HT-29 (cell line): ENCODE measurements around the gene TOR1A. TPM values are rescaled to one million over a fixed set of nuclear protein-coding genes. Genes with fewer than 3 reads are reported as not detected.

Experiments used
- DNase-seq: peaks from one replicate; pipeline ENCODE4 v3.0.0-alpha.2; 2015; ENCODE audit warnings: low spot score
- total RNA-seq: library from RNA; depleted of rRNA; stranded (reverse); fragments of >200 nt; shearing (Covaris generic); gene quantifications from 2 replicates; pipeline ENCODE4 v1.2.3, GENCODE V29; 2014

The TOR1A gene
- total RNA-seq, 1 experiment from 2014 or later, result 25.2 TPM

DNA sequence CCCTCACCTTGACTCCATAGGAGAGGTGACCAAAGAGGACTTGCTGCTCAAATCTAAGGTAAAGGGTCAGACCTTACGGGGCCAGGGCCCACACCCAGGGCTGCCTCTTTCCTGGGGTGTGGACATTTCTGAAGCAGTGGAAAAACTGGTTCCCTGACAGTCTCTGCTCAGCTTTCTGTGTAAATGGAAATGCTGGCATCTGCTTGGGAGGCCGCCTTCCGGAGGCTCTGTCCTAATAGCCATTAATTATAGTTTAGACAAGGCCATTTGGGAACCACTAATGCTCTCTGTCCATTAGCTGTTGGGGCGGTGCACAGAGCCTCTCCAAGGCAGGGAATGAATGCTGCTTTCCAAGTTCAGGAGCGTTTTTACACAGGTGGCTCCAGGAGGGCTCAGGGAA, 28.6 kb upstream of the TOR1A start:
- no peak for DNase-seq

DNA sequence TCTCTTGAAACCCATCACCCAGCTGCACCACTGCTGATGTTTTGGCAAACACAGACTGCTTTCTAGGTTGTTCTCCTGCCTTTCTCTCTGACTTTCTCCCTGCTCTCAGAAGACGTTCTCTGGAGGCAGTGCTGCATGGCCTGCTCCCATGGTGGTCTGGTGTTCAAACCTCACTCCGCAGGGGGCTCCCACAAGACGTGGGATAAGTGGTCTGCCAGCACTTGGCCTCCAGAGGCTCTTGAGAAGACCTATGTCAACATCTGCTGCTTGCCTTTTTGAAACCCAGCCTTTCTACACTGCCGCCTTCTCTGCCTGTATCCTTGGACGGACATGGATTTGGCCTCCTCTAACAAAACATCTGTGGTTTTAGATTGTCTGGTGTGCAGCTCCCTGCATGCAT, 27.9 kb upstream of the TOR1A start:
- no peak for DNase-seq

DNA sequence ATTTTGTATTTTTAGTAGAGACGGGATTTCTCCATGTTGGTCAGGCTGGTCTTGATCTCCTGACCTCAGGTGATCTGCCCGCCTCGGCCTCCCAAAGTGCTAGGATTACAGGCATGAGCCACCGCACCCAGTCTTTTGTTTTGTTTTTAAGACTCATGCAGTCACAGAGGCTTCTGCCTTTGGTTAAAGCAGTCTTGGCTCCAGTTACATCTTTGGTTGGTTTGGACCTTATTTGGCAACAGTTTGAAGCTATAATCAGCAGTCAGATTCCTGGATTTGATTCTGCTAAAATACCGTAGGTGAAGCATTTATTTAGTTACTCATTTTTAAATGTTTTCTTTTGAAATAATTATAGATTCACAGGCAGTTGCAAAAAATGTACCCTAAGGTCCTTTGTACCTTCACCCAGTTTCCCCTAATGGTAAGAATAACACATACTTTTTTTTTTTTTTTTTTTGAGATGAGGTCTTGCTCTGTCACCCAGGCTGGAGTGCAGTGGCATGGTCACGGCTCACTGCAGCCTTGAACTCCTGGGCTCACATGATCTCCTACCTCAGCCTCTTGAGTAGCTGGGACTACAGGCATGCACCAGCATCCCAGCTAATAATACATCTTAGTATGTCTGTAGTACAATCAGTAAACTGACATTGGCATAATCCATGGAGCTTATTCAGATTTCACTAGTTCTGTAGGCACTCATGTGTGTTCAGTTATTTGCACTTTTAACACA, 27.1 kb upstream of the TOR1A start:
- no peak for DNase-seq

DNA sequence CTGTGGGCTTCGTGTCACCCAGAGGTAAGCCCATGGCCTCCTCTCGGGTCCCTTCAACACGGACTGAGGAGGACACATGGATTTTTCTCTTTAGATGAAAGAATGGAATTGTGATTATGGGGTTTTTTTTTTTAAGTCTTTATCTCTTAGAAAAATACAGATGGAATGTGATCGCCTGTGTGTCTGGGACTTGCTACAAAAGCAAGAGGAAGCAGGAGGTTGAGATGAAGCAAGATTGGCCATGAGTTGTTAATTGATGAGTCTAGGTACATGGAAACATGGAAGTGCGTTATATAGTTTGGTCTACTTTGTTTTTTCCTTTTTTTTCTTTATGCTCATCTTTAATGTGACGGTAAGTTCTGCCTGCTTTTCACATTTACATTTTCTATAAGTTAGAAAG, 26.0 kb upstream of the TOR1A start:
- no peak for DNase-seq

DNA sequence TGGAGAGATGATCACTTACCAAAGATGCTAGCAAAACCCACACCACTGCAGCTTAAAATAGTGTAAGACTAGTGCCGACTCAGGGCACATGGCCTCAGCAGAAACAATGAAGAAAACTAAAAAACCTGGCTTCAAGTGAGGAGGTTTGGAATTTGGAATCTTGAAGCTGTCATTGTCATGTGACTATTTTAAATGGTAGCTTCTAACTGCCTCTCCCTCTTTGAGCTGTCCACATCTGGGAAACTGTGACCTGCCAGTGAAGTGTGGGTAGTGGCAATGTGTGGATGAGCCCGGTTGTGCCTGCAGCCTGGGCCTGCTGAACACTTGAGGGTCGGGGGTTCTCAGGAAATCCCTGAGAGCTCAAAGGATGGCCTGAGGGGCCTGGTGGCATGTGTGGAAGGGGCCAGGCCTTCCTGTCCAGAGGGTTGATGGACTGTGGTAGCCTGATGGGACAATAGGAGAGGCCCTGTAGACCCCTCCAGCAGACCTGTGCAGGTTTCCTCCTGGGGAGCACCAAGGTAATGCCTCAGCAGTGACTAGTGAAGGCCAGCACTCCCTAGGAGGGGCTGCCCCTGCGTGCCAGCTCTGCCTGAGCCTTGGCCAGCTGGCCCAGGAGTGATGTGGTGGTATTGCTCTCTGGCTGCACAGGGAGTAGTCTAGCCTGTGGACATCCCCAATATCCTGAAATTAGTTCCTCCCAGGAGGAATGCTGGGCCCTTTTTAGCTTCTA, 24.9 kb upstream of the TOR1A start:
- DNase-seq, result no peak

DNA sequence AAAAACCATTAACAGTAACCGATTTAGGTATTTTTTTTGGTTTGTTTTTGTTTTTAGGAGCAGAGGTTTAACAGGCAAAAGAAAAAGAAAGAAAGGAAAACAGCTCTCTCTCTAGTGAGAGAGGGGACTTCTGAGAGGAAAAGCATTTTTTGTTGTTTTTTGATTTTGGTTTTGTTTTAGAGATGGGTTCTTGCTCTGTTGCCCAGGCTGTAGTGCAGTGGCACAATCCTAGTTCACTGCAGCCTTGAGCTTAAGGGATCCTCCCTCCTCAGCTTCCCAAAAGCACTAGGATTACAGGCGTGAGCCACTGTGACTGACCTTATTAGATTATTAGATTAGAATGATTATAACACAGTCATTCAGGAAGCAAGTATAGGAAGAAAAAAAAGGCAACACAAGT, 21.4 kb upstream of the TOR1A start:
- DNase-seq, result no peak

DNA sequence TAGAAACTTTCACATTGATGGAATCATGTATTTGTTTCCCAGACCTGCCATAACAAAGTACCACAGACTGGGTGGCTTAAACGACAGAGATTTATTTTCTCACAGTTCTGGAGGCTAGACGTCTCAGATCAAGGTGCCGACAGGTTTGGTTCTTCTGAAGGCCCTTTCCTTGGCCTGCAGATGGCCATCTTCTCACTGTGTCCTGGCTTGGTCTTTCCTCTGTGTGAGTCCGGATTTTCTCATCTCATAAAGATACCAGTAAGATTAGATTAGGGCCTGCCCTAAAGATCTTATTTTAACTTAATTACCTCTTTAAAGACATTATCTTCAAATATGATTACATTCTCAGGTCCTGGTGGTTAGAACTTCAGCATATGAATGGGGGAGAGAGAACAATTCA, 17.1 kb upstream of the TOR1A start:
- no peak for DNase-seq

DNA sequence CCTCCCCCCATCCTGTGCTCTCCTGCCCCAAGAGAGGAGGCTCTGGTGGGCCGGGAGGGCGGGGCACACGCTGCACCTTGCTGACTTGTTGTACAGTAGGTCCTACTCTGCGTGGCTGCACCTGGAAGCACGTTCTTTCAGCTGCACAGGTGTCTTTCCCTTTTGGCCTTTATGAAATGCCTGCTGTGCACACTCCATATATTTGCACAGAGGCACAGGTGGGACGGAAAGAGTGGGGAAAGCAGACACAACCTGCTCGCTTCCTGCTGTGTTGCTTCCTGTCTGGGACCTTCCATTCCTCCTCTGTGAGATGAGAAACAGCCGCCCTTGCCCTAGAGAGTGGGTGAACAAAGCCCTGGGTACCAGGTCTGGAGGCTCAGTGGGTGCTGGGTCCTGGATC, 16.1 kb upstream of the TOR1A start:
- no peak for DNase-seq

DNA sequence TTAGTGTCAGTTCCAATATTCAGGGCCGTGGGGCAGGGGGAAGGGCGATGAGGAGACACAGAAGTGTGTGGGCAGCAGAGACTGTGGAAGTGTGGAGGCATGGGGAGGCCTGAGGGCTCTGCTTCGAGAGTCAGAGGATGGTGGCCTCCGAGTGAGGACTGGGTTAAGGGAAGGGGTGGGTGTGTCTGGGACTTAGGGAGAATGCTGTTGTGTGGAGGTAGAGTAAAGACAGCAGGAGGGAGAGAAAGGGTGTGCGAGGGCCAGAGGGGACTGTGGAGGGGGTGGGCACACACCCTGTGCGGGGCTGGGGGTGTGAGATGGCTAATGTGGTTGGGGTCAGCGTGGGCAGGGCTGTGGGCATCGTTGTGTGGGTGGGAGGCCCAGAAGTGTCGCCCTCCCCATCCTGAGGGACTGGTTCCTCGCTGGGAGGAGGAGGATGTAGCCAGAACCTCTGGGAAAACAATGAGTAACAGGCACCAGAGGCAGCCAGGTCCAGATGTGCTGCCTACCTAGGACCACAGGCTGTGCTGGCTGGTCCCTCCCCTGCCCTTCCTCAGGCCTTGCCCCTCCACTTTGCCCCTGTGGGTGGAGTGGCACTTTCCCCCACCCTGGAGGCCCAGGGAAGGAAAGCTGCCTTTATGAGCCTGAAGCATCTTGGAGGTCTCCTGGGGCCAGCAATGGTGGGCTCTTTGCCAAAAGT, 15.5 kb upstream of the TOR1A start:
- DNase-seq, result no peak

DNA sequence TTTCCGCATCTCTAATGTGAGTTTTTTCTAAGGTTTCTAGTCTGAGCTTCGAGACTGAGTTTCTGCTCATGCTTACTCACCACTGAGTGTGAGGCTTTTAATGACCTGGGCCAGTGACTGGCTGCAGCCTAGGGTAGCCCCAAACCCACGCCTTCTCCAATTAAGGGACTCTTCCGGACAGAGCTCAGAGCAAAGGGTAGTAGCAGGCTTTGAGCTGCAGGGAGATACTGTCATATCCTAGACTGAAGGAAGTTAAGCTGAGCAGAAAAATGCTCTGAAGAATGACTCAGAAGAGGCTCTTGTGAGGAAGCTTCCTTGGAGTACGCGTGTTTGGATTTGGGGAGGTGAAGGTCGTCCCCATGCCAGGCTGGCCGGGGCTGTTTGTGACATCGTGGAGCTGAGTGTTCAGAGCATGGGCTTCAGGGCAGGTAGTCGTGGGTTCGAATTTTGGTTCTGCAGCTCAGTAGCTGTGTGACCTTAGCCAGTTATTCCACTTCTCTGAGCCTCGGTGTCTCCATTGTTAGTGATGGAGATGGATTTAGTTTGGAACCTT, 14.8 kb upstream of the TOR1A start:
- DNase-seq, result no peak

DNA sequence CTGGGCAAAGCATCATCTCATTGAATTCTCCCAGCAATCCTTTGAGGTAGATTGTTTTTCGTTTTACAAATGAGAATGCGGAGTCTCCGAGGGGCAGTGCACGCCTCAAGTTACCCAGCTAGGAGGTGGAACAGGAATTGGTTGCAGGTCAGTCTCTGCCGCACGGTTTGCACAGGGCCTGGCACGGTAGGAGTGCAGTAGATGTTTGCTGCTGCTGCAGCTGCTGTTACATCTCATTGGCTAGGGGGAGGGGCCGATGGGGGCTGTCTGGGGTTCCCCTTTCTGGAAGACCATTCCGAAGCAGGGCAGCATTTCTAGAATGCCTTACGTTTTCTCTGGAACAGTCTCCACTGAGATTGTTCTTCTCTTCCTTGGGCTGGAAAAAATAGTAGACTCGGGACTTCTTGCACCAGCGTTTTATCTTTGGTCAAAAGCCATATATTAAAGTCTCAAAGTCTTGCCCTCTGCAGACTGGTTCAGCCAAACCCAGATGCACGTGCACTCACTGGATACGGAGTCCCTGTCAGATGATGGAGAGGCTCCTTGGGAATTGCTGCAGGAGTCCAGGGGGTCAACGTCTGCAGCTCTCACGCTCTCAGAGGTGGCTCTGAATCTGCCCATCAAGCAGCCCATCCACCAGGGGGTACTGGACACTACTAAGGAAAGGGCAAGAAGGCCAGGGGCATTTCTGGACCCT, 12.5 kb upstream of the TOR1A start:
- DNase-seq, result no peak

DNA sequence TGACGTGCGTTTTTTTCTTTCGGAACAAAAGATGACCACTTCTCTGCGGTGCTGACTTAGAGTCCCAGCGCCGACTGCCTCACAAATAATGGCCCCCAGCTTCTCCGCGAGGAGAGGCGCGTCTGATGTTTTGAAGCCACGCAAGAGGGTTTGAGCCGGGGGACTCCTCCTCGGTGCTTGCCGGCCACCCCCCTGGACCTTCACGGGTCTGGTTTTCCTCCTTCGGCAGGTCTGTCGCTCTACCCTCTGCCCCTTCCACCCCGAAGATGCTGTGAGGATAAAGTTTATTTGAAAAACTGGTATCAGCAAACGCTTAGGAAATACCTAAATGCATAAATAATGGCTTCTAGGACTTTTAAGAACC, 11.9 kb upstream of the TOR1A start:
- DNase-seq, result no peak

DNA sequence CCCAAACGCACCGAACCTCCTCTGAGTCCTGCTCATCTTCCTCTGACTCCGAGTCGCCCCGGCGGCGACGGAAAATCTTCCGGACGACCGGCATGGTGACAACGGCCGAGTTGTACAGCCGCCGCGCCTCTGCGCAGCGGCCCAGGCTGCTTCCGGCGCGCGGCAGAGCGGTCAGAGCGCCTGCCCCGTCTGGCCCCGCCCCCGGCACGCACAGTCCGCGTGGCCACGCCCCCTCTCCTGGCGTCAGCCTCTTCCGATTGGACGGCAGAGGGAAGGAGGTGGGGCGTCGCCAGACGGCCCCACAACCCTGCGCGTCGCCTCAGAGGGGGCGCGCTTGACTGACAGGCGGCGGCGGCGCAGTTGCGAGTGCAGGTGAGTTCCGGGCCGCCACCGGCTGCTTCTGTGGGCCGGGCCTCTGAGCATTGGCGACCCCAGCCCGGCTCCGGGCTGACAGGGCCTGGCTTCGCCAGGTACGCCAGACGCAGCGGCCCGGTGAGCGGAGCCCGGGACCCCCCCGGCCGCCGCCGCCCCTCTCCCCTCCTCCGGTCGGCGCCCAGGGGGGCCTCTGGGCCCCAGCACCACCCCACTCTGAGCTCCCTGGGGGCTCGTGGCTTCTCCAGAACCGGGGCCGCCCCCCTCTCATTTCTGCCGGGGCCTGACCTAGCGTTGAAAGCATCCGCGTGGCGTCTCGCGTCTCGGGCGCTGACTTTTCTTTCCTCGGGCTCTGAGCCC, 11.4 kb upstream of the TOR1A start, which contains the start of the genes C9orf78 and USP20:
C9orf78 (minus strand) TSS at position 148 of the 732 bp plus-strand sequence; CDS start at position 94, 54 bp downstream.
USP20 (plus strand) TSS at position 331 of the 732 bp plus-strand sequence. CDS start 17,098 bp downstream, outside the sequence.
- peak; percentile 97 for DNase-seq

DNA sequence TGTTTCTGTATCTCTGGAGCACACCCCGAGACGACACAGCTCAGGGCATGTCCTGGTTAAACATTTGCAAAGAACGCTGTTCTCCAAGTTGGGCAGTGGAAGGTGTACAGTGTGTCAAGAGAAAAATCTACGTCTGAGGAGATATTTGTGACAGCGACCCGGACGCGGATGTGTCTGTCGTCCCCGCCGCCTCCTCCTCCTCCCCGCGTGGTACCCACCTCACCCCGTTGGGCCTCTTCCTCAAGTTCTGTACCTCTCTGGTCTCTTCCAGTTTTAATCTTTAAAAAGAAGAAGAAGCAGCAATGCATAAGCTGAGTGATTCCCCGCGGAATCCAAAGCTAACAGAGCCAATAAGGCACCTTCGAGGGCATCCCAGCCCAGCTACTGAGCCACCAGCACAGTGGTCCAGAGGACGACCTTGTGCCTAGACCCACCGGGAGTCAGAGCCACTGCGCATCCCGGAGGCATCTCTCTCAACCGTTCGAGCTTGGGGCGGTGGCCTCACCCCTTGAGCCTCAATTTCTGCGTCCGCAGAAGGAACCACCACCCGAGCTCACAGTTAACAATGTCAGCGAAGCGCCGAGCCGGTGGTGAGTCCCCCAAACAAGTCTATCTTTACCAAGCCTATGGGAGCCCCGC, 10.7 kb upstream of the TOR1A start:
- DNase-seq, result no peak

DNA sequence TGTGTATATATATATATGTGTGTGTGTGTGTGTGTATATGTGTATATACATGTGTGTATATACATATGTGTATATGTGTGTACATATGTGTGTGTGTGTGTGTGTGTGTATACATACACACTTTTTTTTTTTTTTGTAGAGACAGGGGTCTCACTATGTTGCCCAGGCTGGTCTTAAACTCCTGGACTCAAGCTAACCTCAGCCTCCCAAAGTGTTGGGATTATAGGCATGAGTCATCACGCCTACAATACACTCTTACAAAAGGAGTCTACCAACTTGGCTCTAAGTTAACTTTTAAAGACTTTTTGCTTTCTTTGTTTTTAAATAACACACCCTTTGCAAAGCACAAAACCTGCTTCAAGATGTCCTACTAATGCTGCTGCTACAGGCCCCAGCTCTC, 9.0 kb upstream of the TOR1A start:
- no peak for DNase-seq

DNA sequence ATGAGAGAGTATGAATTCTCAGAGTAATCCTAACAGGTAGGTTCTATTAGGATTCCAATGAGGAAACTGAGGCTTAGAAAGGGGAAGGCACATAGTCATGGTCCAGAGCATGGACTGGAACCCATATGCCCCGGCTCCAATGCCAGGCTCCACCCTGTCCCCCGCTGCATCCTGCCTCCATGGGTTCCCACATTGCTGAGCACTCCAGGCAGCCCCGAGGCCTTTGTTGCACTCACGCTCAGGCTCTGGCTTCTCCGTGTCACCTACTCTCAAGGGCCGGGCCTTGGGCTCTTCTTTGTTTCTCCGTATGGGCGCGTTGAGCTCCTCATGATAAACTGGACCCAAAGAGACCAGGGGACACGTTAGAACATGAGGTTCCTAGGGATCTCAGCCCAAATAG, 5.0 kb upstream of the TOR1A start:
- no peak for DNase-seq

DNA sequence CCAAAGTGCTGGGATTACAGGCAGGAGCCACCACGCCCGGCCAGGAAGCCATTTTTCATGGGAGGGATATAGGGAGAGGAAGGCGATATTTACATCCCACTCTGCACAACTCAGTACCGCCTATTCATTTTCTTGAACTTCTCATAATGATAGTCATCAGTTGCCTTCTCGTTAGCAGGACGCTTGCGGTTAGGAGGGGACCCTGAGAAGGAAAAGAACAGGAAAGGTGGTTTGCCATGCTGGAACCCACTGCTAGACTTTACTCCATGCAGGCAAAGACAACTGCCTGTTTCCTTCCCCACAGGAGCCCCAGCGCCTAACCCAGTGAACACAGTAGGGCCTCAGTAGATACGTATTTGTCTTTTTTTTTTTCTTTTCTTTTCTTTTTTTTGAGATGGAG, 4.1 kb upstream of the TOR1A start:
- no peak for DNase-seq

DNA sequence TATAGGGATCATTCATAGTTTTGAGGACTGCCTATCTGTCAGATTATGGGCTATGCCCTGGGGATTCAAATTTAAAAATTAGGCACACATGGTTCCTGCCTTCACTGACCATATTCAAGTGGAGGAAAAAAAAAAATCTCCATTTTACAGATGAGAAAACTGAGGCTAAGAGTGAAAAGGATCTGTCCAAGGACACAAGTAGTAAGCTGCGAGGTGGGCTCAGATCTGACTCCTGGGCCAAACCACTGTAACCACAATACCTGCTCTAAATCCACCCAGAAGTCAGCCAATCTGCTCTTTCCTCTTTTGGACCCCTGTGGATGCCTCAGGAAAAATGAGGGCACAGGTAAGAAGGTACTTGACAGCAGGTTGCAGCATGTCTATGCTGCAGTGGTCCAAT, 2.8 kb upstream of the TOR1A start:
- DNase-seq, result no peak

DNA sequence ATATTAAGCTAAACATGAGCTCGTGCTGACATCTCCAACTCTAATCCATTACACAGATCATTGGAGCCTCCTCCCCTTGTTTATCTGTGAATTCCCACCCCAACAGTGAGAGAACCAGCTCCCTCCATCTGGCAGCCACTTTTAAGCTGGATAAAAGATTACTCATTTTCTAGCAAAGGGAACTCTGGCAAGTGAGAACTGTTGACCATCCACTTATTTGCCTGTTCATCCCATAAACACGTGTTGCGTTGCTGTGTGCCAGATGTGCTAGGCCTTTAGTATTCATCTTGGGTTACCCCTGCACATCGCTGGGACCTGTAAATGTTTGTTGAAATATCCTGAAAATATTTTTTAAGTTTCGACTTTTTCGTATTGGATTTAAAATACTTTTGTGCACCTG, 2.4 kb upstream of the TOR1A start:
- DNase-seq, result no peak

DNA sequence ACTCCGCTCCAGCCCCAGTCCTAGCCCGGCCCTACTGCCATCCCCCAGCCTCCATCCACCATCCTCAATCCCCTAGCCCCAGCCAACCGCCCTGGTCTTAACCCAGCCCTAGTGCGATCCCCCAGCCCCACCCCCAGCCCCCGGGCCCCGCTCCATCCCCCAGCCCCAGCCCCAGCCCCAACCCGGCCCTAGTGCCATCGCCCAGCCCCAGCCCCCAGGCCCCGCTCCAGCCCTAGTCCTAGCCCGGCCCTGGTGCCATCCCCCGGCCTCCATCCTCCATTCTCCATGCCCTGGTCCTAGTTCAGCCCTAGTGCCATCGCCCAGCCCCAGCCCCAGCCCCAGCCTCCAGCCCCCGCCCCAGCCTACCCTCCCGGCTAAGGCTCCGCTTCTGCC, 398 bp downstream of the TOR1A start:
- no peak for DNase-seq
